ENCODE results near the gene FBXL14.

The FBXL14 gene

DNA sequence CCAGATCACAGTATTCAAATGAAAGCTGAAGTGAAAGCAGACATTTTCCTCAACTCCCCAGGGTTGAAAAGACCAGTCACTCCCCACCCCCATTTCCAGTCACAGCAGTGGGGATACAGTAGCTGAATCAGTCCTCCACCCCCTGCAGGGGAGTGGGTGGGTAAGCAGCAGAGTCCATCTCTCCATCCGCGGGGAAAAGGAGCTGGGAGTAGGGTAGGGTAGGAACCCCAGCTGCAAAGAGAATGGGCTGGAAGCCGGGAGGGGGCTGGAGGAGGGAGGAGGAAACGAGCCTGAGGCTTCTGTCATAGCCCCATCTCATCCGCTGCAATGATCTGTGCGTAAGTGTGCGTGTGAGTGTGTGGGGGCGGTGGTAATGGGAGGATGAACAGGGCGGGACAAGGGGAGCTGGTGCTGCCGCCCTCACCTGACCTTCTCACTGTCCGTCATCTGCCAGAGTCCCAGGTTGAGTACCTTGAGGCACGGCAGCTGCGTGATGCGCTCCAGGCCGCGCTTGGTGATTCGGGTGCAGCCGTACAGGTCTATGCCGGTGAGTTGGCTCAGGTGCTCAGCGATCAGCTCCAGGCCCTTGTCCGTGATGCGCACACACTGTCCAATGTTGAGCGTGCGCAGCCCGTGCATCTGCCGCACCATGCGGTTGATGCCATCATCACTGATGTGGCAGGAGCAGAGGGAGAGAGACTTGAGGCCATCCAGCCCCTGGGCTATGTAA lies 1.8 kb downstream of the FBXL14 start:
- DNase-seq, result peak; percentile 69

DNA sequence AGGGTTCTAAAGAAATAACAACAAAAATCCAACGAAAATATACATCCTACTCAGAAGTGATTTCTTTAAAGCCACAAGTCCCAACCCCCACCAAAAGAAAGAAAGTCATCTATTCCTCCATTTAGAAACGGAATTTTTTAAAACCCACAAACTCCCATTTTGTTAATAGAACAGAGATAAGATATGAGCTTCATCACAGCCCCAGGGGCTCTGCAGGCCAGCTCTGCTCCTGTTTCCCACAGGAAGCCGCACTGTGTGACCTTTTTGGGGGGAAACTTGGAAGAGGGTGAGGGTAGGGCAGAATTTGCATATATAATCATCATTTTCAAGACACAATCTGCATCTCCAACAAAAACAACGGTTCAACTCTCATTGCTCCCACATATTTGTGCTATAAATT lies 2.8 kb downstream of the FBXL14 start:
- no peak for DNase-seq

DNA sequence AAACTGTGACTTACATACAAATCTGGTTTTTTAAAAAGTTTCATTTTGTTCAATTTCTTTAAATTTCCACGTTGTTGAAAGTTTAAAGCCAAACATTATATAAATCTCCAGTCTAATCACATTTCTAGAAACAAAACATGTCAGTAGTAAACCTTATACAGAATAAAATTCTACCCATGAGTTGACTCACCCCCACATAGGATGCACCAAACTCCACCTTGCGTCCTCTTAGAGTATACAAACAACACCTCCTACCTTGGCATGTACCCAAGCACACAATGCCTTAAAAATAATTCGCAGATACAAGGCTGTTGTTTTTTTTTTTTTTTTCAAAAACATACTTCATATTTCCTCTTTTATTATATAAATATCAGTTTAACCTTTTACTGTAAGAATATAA lies 3.3 kb downstream of the FBXL14 start:
- DNase-seq, result peak; percentile 69

DNA sequence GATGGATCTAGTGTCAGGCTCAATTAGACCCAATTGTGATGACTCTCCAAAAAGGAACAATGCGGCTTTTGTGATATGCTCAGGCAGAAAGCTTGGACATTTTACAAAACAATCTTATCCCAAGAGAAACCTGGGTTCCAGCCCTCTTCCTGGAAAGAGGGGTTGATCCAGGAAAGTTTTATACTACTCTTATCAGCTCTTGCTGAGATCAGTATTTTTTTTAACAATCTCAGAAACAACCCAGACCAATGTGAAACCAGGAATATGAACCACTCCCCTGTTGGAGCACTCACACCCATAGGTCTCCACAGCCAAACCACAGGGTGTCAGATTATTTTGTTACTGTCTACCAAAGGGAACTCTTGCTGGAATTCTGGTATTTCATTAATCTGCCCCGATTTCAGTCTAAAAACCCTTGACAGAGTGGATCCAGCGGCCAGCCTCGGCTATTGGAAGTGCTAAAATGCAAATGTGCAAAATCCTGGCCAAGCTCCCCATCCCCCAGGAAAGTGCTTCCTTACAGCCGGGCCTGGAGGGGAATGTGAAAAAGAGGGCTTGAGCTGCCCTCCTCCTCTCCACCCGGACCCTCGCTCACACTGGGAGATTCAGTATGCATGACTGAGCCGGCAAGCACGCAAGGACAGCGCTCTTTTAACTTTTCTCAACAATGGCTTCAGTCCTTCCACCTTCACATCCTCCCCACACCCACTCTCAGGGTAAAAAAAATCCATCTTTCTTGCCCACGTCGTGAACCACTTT lies 4.0 kb downstream of the FBXL14 start:
- DNase-seq, result no peak

DNA sequence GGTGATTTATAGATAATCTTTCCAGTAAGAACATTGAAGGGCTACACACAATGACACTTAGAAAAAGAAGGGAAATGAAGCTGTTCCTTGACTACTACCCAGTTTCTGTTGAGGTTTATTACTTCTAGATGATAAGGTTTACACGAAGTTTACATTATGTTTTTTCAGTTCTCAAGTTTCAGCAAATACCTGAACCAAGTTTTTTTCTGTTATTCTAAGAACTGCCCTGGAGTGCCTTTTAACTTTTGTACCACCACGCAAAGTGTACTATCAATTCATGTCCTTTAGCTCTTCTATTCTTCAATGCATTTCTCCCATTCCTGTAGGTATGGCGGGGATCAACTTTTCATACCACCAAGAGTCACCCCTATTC lies 5.8 kb downstream of the FBXL14 start:
- DNase-seq, result no peak

DNA sequence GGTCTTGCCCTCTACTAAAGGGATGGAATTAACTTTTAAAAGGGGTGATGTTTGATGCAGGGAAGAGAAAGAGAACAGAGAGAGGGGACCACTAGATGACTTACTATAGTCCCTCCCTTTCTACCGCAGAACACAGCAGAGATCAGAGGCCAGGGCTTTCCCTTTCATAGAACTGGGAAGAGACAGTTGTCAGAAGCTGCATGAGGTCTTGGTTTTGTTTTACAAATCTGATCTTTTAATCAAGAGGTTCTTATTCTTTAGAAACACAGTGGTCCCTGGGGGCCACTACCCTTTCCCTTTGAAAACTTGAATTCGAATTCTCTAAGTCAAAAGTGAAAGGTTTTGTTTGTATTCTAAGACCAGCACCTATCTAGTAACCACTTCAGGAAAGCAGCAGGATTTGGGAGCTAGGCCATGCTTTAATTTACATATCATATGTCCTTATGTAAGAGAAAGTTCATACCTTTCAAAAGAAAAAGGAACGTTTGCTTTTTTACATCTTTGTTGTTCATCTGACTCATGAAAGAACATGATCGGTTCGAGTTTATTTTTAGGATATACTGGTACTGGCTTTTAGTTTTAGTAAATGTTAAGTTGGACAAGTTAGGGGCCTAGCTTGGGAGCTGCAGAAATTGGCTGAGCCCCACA lies 6.3 kb downstream of the FBXL14 start:
- no peak for DNase-seq

DNA sequence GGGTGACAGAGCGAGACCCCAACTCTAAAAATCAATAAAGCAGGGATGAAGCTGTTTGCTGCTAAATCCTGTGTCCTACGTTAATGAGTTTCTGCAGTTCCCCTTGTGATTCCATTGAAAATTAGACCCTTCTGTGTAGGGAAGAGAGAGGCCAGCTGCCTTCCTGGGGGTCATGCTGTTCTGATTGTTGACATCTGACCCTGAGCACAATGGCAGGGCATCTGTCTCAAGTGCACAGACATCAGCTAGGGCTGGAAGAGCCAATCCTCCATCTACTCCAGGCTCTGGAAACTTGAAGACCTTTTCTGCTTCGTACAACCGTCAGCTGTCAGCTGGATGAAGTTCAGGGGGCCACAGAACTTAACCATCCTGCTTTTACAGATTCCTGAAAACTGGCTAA lies 10.1 kb downstream of the FBXL14 start:
- no peak for DNase-seq

DNA sequence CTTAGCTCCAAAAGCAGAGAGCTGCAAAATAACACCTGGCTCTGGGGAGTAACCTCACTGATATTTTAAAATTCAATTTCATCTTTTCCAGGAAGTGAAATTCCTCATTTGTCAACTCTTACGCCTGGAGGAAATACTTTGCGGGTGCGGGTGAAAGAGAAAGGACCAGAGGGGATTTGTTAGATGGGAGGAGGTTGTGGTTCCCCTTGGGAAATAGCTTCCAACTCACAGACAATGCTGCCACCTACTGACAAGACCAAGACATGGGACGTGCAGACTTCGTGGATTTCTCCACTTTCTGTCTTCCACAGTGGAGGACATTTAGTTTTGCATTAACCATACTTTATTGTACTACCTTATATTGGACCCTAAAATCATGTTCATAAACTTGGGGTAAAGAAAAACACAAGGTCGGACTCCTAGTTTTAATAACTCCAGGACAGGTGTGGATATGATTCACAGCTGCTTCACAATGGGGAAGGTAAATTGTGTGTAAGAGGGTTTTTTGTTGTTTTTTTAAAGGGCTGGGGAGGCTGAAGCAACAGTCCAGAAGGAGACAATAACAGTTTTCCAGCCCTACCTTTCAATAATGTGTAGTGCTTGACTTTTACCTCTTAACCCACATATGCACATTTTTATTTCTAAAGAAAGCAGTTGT lies 10.8 kb downstream of the FBXL14 start:
- peak; percentile 81 for DNase-seq

DNA sequence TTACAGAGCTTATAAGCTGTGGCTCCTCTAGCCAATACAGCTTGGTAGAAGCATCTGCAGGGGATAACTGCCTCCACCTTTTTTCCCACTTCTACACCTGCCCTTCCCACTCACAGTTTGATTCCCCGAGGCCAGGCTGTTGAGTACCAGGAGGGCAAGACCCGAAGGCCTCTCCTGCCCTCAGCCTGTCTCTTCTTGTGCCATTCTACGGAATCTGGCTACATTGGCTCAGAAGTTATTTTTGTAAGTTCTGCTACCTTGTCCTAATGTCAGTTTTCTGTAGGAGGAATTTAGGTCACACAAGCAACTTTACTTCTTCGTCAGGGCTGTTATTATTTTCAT lies 11.7 kb downstream of the FBXL14 start:
- DNase-seq, result no peak

DNA sequence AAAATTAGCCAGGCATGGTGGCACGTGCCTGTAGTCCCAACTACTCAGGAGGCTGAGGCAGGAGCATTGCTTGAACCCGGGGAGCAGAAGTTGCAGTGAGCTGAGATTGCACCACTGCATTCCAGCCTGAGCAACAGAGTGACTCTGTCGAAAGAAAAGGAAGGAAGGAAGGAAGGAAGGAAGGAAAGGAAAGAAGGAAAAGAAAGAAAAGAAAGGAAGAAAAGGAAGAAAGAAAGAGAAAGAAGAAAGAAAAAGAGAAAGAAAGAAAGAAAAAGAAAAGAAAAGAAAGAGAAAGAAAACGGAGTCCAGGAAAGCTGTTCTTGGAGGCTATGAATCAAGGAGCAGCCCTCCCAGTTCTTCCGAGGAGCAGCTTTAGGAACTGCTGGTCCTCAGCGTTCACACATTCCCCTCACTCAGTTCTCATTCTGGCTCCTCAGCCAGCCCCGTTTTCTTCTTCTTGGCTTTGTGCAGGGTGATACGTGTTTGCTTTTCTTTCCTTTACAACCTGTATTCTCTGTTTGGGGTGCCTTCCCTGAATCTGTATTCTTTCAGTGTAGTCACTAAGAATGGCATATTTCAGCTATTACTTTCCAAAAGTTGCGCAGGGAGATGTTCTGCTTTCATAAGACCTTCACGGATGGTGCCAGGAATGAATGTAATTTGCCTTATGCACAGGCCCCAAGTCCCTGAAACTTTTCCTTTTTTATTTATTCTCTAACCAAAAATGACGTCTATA lies 12.2 kb downstream of the FBXL14 start:
- DNase-seq, result no peak

DNA sequence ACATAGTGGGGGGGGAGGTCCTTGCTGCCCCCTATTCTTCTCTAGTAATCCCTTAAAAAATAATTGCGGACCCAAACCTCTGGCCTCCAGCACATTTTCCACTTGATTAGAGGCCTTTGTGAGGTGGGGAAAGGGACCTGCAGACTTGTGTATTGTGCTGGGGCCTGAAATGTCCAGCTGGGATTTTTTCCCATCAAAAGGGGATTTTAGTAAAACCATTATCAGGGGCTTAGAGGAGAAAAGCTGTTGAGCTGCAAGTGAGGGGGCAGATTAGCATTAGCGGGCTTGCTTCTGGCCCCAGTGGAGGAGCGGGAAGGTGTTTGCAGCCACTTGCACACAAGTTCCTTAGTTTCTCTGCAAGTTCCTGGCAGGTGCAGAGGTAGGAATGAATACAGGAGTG lies 13.9 kb downstream of the FBXL14 start:
- no peak for DNase-seq

DNA sequence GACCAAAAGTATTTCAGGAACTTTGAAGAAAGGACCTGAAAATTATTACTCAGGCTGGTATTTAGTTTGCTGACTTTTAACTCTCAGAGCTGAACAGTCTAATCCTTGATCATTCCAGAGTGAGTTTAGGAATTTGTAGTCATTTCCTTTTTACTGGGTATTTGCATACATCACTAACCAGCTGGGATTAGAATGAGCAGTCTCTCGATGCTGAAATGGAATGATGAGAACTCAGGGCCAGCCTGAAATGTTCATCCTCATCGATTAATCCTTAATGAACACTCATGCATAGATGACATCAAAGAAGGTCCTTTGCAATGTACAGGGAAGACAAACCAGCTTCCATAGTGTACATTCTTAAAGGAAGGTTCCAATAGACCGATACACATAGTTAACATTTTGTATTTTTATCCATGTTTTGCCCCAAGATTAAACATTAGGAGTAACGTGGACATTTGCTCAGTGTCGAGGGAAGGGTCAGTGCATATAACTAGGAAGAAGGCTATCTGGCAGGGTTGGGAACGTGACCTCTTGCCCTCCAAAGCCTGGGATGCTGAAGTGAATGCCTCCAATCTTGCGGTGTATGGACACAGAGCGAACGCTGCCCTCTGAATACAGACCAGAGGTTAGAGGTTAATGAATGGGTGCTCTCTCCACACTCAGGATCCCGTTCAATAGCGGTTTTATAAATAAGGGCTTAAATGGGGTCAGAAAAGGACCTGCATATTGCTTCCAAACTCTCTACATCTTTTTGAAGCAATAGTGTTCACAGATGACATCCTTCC lies 14.5 kb downstream of the FBXL14 start:
- DNase-seq, result no peak

DNA sequence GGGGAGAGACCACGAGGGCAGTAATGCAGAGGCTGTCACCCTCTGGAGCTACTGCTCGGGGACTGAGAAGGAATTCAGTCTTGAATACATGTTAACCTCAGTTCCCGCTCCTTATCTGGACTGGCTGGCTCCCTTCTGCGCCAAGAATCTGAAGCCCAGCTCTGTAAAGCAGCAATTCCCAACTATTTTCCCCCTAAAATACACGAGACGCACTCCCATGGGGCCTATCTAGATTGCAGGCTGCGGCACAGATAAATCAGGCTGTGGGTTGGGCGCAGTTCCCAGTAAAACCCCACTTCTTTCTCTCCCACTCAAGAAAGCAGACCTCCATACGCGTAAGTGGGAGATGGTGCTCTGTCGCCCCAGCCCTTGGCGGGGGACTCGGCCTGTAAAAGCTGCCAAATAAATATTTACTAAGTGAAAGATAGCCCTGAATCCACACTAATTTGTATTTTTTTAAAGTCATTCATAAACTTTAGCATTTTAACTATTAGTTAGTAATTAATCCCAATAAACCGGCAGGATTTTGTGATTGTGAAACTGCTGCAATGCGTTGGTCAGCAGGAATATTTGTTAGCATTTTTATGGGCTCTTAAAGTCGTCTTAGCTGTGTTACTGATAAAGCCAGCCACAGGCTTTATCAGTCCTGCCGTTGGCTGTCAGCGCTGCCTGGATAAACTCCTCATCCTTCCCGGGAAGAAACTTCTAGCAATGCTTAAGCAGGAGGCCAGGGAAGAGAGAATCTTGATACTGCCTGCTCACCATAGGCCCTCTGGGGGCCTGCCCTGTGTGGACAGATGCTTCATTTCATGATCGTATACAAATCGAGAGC lies 17.8 kb downstream of the FBXL14 start:
- DNase-seq, result no peak

DNA sequence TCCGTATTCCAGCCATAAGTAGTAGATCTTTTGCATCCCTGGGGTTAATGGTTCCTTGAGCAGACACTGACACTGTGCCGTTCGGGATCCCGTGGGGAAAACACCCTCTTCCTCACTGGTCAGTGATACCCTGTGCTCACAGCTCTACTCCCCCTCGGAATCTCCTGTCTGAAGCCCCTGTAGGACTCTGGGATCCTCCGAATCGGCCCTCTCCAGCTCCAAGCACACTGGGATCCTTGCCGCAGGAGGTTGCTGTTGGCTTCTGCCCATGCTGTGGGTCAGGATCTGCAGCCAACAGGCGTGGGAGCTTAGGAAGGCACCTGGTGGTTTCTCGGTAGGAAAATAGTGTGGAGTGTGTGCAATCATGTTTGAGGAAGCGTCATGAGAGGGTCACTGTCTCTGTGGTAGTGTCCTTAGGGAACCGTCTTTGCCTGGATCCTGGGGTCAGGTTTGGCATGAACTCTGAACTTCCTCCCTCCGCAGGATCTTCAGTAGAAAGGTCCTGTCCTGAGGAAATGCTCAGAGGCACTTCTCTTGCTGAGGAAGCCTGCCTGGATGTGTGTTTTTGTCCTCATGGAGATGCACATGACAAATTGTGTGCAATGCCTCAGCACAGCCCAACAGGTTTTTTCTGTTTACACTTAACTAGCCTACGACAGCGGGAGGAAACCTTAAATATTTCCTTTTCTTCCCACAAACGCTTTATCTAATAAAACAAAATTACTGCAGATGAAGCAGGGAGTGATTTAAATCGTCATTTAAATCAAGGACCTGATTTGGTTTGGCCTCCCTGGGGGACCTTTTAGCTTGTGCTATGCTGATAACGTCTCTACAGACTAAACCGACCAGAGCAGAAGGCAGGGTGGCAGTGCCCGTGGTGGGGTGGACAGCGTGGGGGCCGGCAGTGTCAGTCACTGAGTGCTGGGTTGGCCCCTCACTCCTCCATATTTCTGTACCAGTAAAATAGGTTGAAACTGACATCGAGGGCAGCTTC lies 18.7 kb downstream of the FBXL14 start:
- no peak for DNase-seq

DNA sequence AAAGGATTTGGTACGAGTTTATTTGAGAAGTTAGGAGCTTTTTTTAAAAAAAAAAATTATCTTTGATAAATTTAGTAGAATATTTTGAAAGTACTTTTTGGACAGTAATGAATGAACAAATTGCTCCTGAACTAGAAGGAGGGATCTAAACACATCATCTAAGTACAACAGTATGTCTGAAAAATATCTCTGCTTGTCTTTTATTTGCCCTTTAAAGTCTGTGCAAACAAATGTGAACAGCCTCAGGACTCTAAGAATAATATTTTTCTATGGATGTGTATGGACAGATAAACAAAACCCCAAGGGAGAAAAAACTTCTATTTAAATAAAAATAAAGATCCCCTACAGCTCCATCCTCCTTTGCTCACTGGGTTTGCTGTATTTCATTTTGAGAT lies 19.5 kb downstream of the FBXL14 start:
- DNase-seq, result no peak

DNA sequence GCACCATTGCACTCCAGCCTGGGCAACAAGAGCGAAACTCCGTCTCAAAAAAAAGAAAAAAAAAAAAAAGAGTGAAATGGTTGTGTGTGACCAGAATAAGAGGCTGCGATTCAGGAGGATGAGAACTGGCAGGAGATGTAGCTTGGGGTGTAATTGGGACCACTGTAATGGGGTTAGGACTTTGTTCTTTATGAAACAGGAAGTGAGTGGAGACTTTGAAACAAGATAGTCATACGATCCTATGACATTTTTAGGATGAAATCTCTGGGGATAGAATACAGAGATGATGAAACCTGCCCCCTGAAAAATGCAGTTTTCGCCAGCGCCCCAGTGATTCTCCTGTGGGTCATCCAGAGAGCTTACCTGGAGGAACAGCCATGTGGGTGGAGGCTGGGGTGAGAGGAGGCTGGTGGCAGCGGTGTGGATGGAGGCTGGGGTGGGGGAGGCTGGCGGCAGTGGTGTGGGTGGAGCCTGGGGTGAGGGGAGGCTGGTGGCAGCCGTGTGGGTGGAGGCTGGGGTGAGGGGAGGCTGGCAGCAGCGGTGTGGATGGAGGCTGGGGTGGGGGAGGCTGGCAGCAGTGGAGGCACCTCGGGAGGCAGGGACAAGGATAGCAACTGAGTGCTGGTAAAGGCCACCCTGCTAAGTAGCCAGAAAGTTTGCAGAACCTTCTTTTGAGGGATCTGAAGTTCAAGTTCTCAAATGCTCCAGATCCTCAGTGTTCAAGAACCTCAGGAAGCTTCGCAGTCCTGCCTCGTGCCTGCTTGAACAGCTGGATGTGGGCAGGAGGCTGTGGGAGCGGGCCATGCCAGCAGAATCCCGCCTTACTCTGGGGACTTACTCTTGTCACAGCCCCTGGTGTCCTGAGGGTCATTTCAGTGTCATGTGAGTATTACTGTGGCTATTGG lies 20.2 kb downstream of the FBXL14 start:
- DNase-seq, result no peak

DNA sequence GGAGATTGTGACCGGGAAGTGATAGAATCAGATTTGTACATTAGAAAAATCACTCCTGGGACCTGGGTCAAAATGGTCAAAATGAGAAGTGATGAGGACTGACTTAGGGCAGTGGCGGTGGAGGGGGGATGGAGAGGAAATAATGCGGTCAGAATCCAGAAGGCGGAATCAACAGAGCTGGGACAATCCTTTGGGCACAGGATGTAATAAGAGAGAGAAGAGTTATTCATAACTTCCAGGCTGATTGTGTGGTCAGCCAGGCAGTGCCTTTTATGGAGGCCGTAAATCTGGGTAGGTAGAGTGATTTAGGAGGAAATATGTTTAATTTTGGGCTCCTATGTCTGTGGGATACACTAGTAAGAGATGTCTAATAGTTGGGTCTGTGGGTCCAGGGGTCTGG lies 21.6 kb downstream of the FBXL14 start:
- no peak for DNase-seq

DNA sequence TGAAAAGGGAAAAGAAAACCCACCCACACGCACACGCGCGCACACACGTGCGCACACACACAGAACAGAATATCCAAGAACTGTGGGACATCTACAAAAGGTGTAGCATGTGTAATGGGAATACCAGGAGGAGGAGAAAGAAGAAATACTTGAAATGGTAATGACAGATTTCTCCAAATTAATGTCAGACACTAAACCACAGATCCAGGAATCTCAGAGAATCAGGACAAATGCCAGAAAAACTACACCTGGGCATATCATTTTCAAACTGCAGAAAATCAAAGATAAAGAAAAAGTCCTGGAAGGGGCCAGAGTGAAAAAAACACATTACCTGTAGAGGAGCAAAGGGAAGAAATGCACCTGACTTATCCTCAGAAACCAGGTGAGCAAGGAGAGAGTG lies 26.5 kb downstream of the FBXL14 start:
- DNase-seq, result no peak
